ENCODE data around the gene OTOS. TPM values are rescaled to one million over a fixed set of nuclear protein-coding genes. Genes with fewer than 3 reads are reported as not detected.

The OTOS gene
- total and polyA plus RNA-seq, 2 donors (not counting 1 experiment from before 2014, with no cell fraction given) = not detected

DNA sequence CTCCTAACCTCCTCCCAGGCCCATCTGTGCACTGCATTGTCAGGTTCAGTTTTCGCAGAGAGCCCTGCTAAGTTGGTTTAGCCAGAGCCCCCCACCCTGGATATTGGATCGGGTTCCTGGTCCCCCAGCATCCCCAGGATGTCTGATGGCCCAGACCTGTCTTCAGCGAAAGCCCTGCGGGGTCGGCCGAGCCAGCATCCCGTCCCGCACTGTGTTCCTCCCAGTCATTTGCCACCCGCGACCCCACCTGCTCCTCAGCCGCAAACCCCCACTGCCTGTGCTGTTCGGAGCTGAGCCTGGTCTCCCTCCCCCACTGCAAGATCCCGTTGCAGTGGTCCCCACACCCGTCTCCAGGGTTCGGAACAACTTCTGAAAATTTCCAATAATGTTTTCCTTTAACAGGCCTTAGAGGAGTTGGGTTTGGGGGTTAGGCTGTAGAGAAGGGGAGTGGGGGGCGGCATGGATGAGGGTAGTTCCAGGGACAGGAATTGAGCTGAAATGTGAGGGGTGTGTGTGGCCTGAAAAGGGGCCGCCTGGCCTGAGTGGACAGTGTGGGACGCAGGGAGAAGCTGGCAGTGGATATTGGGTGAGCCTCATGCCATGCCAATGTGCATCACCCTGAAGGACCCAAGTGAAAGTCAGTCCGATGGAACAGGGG lies 2.7 kb downstream of the OTOS start:
- Histone ChIP-seq H2AFZ (ENCODE audit: insufficient read depth, low read depth, low read length, poor library complexity, severe bottlenecking) (peak overlapping the region; percentile 99), H4K20me1 (ENCODE audit: control insufficient read depth, insufficient read depth, low read length, poor library complexity, severe bottlenecking) (peaks cover 19% of the 10 kb centered on the region), H3K4me2 (replicated peaks; ENCODE audit: low read depth, low read length, poor library complexity, severe bottlenecking) (no peak overlapping the region), H3K36me3 (replicated peaks in 1 of 2; ENCODE audit: control extremely low read depth in 1 of 2, control insufficient read depth in 1 of 2, extremely low read depth in 1 of 2, insufficient read depth in 2 of 2, low read length in 1 of 2) (peaks cover 0 to 8% of the 10 kb centered on the region in 2 experiments), H3K9me3 (ENCODE audit: control extremely low read depth in 1 of 3, control insufficient read depth in 2 of 3, insufficient read depth in 1 of 3, low read length in 2 of 3) (no peaks in the 10 kb centered on the region), H3K4me1 (ENCODE audit: control insufficient read depth in 2 of 2, insufficient read depth in 2 of 2, low read length in 2 of 2) (peaks cover 12 to 22% of the 10 kb centered on the region in 2 donors), H3K4me3 (ENCODE audit: control extremely low read depth in 1 of 5, extremely low read depth in 1 of 5, insufficient read depth in 1 of 5, low read depth in 2 of 5, low read length in 4 of 5) (no peak overlapping the region), H3K79me2 (ENCODE audit: control insufficient read depth, insufficient read depth, low read length) (peaks cover 34% of the 10 kb centered on the region), H3K9ac (ENCODE audit: low read length) (no peak overlapping the region), H3K27me3 (replicated peaks in 1 of 4; ENCODE audit: control extremely low read depth in 1 of 4, control insufficient read depth in 3 of 4, insufficient read depth in 4 of 4, low read length in 3 of 4) (peaks cover 0 to 2% (median under 1%) of the 10 kb centered on the region in 4 experiments), H3K27ac (ENCODE audit: low read length in 2 of 2) (no peak overlapping the region)
- TF ChIP-seq, protein P1, sequence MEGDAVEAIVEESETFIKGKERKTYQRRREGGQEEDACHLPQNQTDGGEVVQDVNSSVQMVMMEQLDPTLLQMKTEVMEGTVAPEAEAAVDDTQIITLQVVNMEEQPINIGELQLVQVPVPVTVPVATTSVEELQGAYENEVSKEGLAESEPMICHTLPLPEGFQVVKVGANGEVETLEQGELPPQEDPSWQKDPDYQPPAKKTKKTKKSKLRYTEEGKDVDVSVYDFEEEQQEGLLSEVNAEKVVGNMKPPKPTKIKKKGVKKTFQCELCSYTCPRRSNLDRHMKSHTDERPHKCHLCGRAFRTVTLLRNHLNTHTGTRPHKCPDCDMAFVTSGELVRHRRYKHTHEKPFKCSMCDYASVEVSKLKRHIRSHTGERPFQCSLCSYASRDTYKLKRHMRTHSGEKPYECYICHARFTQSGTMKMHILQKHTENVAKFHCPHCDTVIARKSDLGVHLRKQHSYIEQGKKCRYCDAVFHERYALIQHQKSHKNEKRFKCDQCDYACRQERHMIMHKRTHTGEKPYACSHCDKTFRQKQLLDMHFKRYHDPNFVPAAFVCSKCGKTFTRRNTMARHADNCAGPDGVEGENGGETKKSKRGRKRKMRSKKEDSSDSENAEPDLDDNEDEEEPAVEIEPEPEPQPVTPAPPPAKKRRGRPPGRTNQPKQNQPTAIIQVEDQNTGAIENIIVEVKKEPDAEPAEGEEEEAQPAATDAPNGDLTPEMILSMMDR (IDR thresholded peaks at IDR 0.05) = no peak
- TF ChIP-seq EZH2 (IDR thresholded peaks at IDR 0.05; ENCODE audit: borderline replicate concordance, insufficient read depth, low read depth, low read length, poor library complexity, severe bottlenecking) = no peak
- peak overlapping the region; percentile 37 for H3K27ac Mint-ChIP-seq
- H3K9me3 Mint-ChIP-seq (ENCODE audit: insufficient read depth) = no peaks in the 10 kb centered on the region
- peak overlapping the region; percentile 93 for H3K4me3 Mint-ChIP-seq
- peaks cover 11% of the 10 kb centered on the region for H3K27me3 Mint-ChIP-seq
- ATAC-seq (ENCODE audit: low read depth) = no peak
- ChIA-PET POLR2A (no interaction called here), CTCF (interaction anchor here (9.2 kb wide), 1 partner anchor 78 kb away, joined by 136 read pairs; no protein-coding TSS in a partner anchor)
- intact Hi-C loops (cut with micrococcal nuclease) = loop anchor here (2.0 to 5.0 kb wide), 3 partner anchors 300 to 735 kb away; partner anchors contain the start of genes CAPN10, GPC1 and HDAC4
- WGBS (ENCODE audit: insufficient coverage) = 97% methylated on average over 16 of the region's 19 CpGs
- H3K4me1 Mint-ChIP-seq = peaks cover 29% of the 10 kb centered on the region
- DNase-seq = no peak

DNA sequence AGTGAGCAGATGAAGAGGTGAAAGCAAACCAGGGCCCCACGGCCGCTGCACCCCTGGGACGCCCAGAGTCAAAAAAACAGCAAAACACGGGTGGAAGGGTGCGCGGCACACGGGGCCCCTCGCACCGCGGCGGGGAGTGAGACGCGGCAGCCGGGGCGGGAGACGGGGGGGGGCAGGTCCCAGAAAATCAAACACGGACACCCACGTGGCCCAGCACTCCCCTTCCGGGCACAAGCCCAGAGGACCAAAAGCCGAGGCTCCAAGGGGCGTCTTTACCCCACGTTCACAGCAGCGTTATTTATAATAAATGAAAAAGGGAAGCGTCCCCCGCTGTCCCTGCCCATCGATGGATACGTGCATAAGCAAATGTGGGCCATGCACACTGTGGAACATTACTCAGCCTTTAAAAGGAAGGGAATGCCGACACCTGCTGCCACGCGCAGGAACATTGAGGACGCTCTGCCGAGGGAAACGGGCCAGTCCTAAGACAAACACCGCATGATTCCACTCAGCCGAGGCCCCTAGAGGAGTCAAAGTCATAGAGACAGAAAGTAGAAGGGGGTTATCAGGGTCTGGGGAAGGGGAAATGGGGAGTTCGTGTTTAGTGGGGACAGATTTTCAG lies 3.7 kb downstream of the OTOS start:
- WGBS (ENCODE audit: insufficient coverage) = 42% methylated on average over 22 of the region's 36 CpGs
- Mint-ChIP-seq H3K27me3 (peaks cover 4% of the 10 kb centered on the region), H3K27ac (peak overlapping the region; percentile 84), H3K9me3 (ENCODE audit: insufficient read depth) (no peaks in the 10 kb centered on the region), H3K4me3 (peak overlapping the region; percentile 93), H3K4me1 (peaks cover 29% of the 10 kb centered on the region)
- Histone ChIP-seq H2AFZ (ENCODE audit: insufficient read depth, low read depth, low read length, poor library complexity, severe bottlenecking) (peak overlapping the region; percentile 99), H3K4me1 (ENCODE audit: control insufficient read depth in 2 of 2, insufficient read depth in 2 of 2, low read length in 2 of 2) (peaks cover 12 to 22% of the 10 kb centered on the region in 2 donors), H3K4me2 (replicated peaks; ENCODE audit: low read depth, low read length, poor library complexity, severe bottlenecking) (peak overlapping the region; percentile 94), H3K27ac (ENCODE audit: low read length in 2 of 2) (peak overlapping the region in 1 of 2 donors; percentile 68), H3K9ac (ENCODE audit: low read length) (peak overlapping the region; percentile 82), H3K79me2 (ENCODE audit: control insufficient read depth, insufficient read depth, low read length) (peaks cover 34% of the 10 kb centered on the region), H3K27me3 (replicated peaks in 1 of 4; ENCODE audit: control extremely low read depth in 1 of 4, control insufficient read depth in 3 of 4, insufficient read depth in 4 of 4, low read length in 3 of 4) (no peaks in the 10 kb centered on the region), H4K20me1 (ENCODE audit: control insufficient read depth, insufficient read depth, low read length, poor library complexity, severe bottlenecking) (peaks cover 19% of the 10 kb centered on the region), H3K36me3 (replicated peaks in 1 of 2; ENCODE audit: control extremely low read depth in 1 of 2, control insufficient read depth in 1 of 2, extremely low read depth in 1 of 2, insufficient read depth in 2 of 2, low read length in 1 of 2) (peaks cover 0 to 17% of the 10 kb centered on the region in 2 experiments), H3K9me3 (ENCODE audit: control extremely low read depth in 1 of 3, control insufficient read depth in 2 of 3, insufficient read depth in 1 of 3, low read length in 2 of 3) (no peaks in the 10 kb centered on the region), H3K4me3 (ENCODE audit: control extremely low read depth in 1 of 5, extremely low read depth in 1 of 5, insufficient read depth in 1 of 5, low read depth in 2 of 5, low read length in 4 of 5) (peak overlapping the region; percentile 31 to 87 (median 67))
- CTCF ChIA-PET = no interaction called here
- no peak for TF ChIP-seq EZH2 (IDR thresholded peaks at IDR 0.05; ENCODE audit: borderline replicate concordance, insufficient read depth, low read depth, low read length, poor library complexity, severe bottlenecking)
- no peak for DNase-seq
- peak; percentile 28 for ATAC-seq (ENCODE audit: low read depth)
- intact Hi-C loops (cut with micrococcal nuclease) = loop anchor here (2.0 to 5.0 kb wide), 3 partner anchors 301 to 734 kb away; partner anchors contain the start of genes CAPN10, GPC1 and HDAC4
- POLR2A ChIA-PET = no interaction called here
